Activated CD4-positive, alpha-beta T cell treated with anti-CD3 and anti-CD28 coated beads, Interleukin-2, amount 10 ng/mL, durations not matched to agents 24 days and 14 days (primary cell): ENCODE measurements around the gene WNT7A. TPM values are rescaled to one million over a fixed set of nuclear protein-coding genes. Genes with fewer than 3 reads are reported as not detected.
"Not testable (repeated sequence)": the region's sequence is repeated elsewhere in the genome, so short reads cannot be mapped to it uniquely, and the experiment has no call there.

Experiments used
- DNase-seq: peaks from one replicate; pipeline ENCODE4 v3.0.0; 2022
- H3K27ac Mint-ChIP-seq: one replicate; pipeline ENCODE4 v1.8.0; 2022; ENCODE audit warnings: mild to moderate bottlenecking, mixed read lengths
- H3K27me3 Mint-ChIP-seq: one replicate; pipeline ENCODE4 v1.8.0; 2022; ENCODE audit warnings: mixed read lengths
- H3K36me3 Mint-ChIP-seq: one replicate; pipeline ENCODE4 v1.8.0; 2022; ENCODE audit warnings: low read depth, mild to moderate bottlenecking, mixed read lengths
- H3K4me1 Mint-ChIP-seq: one replicate; pipeline ENCODE4 v1.8.0; 2021; ENCODE audit warnings: mixed read lengths
- H3K4me3 Mint-ChIP-seq: one replicate; pipeline ENCODE4 v1.8.0; 2022; ENCODE audit warnings: mild to moderate bottlenecking, moderate library complexity, mixed read lengths
- H3K9me3 Mint-ChIP-seq: one replicate; pipeline ENCODE4 v1.8.0; 2021; ENCODE audit warnings: mixed read lengths
- intact Hi-C: fragments of 100-400 bp; cut with micrococcal nuclease; formaldehyde crosslinking; loops from one replicate; pipeline ENCODE4 v1.15.1; 2023
- total RNA-seq: library from RNA; stranded (reverse); gene quantifications from 2 replicates; pipeline ENCODE4 v1.2.3, GENCODE V29; 2022

WNT7A gene
- total RNA-seq: 0.05 TPM in 1 of 2 replicates, not detected in the other

DNA sequence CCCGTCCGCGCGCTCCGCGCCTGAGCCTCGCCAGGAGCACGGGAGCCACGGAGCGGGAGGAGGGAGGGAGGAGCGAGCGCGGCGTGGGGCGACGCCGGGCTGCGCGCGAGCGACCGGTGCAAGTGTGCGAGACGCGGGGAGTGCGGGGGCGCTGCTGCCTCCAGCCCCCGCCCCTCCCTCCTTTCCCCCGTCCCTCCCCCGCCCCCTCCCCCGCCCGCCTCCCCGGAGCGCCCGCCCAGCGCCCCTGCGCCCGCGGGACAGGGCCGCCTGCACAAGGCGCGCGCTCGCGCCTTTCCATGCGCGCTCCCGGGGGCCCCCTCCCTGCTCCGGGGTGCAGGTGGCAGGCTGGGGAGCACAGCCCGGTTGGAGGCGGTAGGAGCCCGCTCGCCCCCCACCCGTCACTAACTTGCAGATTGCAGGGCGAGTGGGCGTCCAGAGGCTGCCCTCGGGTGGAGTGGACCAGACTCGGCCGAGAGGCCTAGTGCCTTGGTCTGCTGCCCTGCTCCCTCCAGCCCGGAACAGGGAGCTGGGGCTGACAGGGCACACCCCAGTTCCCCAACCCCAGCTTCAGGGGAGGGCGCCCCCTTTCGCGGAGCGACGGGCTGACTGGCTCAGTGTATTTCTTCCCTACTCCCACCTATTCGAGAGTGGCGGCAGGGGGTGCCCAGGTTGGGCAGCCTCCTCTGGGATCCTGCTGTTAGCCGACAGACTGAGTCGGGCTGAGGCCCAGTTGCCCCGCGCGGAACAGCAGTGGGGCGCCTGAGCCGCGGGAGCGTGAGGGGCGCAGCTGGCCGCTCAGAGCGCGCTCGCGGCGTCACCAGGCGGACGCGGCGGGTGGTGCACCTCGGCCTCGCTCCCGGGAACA lies at the start of gene WNT7A:
Gene WNT7A (minus strand): TSS at position 126 of the 865 bp plus-strand sequence. CDS start 255 bp downstream, outside the sequence.
- Mint-ChIP-seq H3K4me3 (peak within 1 kb of the TSS; percentile 69), H3K36me3 (no peaks in the 10 kb centered on the region), H3K4me1 (peaks cover 3% of the 10 kb centered on the region), H3K27ac (no peak within 1 kb of the TSS), H3K27me3 (peaks cover 74% of the 10 kb centered on the region), H3K9me3 (no peaks in the 10 kb centered on the region)
- intact Hi-C loops: loop anchor here (1.0 to 2.0 kb wide), 2 partner anchors 15 to 222 kb away; no protein-coding TSS in a partner anchor
- peak; percentile 89 for DNase-seq

DNA sequence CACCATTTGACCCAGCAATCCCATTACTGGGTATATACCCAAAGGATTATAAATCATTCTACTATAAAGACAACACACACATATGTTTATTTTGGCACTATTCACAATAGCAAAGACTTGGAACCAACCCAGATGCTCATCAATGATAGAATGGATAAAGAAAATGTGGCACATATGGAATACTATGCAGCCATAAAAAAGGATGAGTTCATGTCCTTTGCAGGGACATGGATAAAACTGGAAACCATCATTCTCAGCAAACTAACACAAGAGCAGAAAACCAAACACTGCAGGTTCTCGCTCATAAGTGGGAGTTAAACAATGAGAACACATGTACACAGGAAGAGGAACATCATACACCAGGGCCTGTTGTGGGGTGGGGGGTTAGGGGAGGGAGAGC lies 48.9 kb upstream of the WNT7A start:
- H3K4me1 Mint-ChIP-seq, intact Hi-C loops, H3K36me3 Mint-ChIP-seq, H3K27me3 Mint-ChIP-seq, H3K27ac Mint-ChIP-seq, DNase-seq, H3K4me3 Mint-ChIP-seq: not testable (repeated sequence)
- peaks cover 27% of the 10 kb centered on the region for H3K9me3 Mint-ChIP-seq

DNA sequence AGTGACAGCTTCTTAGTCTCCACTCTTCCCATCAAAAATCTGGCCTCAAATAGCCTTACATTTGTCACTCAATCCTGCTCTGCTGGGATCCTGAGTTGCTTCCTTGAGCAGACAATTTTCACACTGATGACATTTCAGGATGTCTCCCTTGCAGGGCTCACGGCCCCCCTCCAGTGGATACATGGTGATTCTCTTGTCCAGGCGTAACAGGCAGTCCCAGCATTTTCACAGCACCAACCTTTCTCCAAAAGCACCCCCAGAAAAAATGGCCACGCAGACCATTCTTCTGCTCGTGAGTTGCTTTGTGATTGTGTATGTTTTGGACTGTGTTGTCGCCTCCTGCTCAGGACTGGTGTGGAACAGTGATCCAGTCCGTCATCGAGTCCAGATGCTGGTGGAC lies 47.4 kb upstream of the WNT7A start:
- Mint-ChIP-seq H3K27me3 (peaks cover 3% of the 10 kb centered on the region), H3K9me3 (peaks cover 27% of the 10 kb centered on the region), H3K36me3 (no peaks in the 10 kb centered on the region), H3K4me1 (no peaks in the 10 kb centered on the region), H3K27ac (no peak overlapping the region), H3K4me3 (no peak overlapping the region)
- no peak for DNase-seq
- intact Hi-C loops: no loop called here

DNA sequence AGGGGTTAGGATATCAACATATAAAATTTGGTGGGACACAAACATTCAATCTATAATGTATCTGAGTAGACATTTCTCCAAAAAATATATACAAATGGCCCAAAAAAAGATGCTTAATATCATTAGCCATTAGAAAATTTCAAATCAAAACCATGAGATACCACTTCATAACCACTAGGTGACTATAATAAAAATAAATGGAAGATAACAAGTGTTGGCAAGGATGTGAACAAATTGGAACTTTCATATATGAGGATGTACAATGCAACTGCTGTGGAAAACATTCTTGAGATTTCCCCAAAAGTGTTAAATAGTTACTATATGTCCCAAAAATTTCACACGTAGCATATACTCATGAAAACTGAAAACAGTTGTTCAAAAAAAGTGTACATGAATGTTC lies 36.5 kb upstream of the WNT7A start:
- H3K9me3 Mint-ChIP-seq: peaks cover 21% of the 10 kb centered on the region
- intact Hi-C loops: no loop called here

DNA sequence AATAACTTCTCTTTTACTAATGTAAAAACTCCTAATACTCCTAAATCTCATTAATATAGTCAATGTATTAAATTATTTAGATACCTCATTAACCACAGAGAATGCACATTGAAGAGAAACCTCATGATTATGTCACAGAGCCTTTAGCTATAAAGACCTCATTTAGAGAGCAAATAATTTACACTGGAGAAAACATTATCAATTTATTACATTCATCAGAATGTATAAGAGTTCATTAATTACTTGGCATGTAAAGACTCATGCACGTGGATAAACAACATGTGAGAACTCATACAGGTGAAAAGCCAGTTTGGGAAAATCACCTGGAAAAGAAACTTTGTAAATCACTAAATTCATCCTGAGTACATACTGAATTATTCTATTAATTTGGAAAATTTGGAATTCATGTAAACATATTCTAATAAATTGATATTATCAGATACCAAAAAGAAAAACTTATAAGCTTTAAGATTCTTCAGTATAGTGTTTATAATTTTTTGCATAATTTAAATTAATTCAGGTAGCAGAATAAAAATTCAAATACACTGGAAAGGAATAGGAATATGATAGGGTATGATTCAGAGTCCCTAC lies 22.9 kb upstream of the WNT7A start:
- peaks cover 29% of the 10 kb centered on the region for H3K9me3 Mint-ChIP-seq
- no peak overlapping the region for H3K4me3 Mint-ChIP-seq
- H3K4me1 Mint-ChIP-seq: no peaks in the 10 kb centered on the region
- H3K36me3 Mint-ChIP-seq: no peaks in the 10 kb centered on the region
- no peaks in the 10 kb centered on the region for H3K27me3 Mint-ChIP-seq
- intact Hi-C loops: no loop called here
- H3K27ac Mint-ChIP-seq: no peak overlapping the region
- DNase-seq: no peak

More for the DNA sequence above, 36.5 kb upstream of the WNT7A start:
- H3K4me1 Mint-ChIP-seq: no peaks in the 10 kb centered on the region
- H3K36me3 Mint-ChIP-seq: no peaks in the 10 kb centered on the region
- H3K27me3 Mint-ChIP-seq: no peaks in the 10 kb centered on the region
- no peak overlapping the region for H3K4me3 Mint-ChIP-seq
- no peak overlapping the region for H3K27ac Mint-ChIP-seq
- no peak for DNase-seq

DNA sequence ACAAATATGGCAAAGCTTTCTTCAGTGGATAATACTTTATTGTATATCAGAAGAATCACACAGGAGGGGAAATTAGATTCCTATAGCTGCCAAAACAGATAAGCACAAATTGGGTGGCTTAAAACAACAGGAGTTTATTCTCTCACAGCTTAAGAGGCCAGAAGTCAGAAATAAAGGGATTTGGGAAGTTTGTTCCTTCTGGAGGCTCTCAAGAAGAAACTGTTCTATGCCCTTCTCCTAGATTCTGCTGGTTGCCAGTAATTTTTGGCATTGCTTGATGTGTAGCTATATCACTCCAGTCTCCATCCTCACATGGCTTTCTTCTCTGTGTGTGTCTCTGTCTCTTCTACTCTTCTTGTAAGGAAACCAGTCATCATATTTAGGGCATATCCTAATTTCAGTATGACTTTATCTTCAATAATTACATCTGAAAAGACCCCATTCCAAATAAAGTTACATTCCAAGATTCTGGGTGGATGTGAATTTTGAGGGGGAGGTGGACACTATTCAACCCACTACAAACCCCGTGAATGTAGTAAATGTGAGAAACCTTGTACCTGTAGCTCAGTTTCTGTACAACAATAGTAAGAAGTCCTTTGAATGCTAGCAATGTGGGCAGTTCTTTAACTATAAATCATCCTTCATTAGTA lies 22.2 kb upstream of the WNT7A start:
- DNase-seq: no peak
- Mint-ChIP-seq H3K27ac (no peak overlapping the region), H3K4me1 (no peaks in the 10 kb centered on the region), H3K36me3 (no peaks in the 10 kb centered on the region), H3K9me3 (peaks cover 27% of the 10 kb centered on the region), H3K4me3 (no peak overlapping the region), H3K27me3 (no peaks in the 10 kb centered on the region)
- intact Hi-C loops: no loop called here

DNA sequence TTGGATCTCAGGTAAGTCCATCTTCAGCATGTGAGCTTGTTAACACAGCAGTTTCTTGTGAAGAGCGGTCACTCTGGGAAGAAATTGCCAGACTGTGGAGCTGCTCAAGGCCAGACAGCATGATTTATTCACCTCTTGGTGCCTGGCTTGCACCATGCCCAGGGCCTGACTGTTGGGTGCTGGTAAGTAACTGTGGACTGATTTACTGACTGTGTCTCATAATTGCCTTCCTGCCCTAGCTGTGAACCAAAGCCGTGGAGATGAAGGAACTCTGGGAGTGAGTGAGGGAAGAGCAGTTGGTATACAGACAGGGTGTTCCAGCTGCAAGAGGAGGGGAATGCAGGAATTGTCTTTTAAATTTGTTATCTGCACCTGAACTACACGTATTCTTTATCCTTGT lies 18.5 kb upstream of the WNT7A start:
- peaks cover 2% of the 10 kb centered on the region for H3K27me3 Mint-ChIP-seq
- intact Hi-C loops: loop anchor here (5.0 to 10.0 kb wide), 3 partner anchors 364 to 754 kb away; partner anchors contain the start of gene CCDC174

DNA sequence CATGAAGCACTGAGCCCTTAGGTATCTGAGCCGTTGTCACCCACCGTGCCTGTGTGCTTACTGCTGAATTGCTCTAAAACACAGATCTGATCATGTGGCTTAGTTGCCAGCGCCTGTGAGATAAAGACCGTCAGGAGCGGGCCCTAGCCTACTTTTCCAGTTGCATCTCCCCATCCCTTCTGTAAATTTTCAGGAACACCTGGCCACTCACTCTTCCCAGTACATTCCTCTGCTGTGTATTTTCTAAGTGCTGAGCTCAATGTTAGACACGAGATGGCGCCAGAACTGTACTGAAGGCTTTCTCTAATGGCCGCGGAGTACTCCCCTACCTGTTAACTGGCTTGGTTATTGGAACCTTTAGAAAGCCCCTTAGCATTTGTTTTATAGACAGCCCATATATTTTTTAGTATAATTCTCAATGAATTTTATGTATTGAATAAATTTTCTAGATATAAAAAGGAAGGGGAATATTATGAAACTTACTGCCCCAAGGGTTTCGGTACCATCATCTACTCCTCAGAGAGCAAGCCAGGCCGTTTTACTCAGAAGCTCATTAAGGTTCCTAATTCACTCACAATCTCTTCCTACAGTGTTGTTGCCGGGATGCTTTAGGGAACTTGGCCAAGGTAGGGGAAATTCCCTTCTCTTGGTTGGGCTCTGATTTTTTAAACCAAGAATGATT lies 16.7 kb upstream of the WNT7A start:
- Mint-ChIP-seq H3K9me3 (peaks cover 12% of the 10 kb centered on the region), H3K27ac (peak overlapping the region; percentile 4), H3K4me1 (peaks cover 14% of the 10 kb centered on the region), H3K36me3 (peaks cover 1% of the 10 kb centered on the region), H3K27me3 (peaks cover 2% of the 10 kb centered on the region), H3K4me3 (peak overlapping the region; percentile 72)
- DNase-seq: peak; percentile 89
- intact Hi-C loops: loop anchor here (1.0 to 10.0 kb wide), 6 partner anchors 218 to 756 kb away; partner anchors contain the start of genes CCDC174, LSM3 and XPC

More for the DNA sequence above, 18.5 kb upstream of the WNT7A start:
- Mint-ChIP-seq H3K36me3 (peaks cover 1% of the 10 kb centered on the region), H3K9me3 (peaks cover 12% of the 10 kb centered on the region), H3K4me3 (no peak overlapping the region), H3K4me1 (peaks cover 14% of the 10 kb centered on the region), H3K27ac (no peak overlapping the region)
- no peak for DNase-seq

DNA sequence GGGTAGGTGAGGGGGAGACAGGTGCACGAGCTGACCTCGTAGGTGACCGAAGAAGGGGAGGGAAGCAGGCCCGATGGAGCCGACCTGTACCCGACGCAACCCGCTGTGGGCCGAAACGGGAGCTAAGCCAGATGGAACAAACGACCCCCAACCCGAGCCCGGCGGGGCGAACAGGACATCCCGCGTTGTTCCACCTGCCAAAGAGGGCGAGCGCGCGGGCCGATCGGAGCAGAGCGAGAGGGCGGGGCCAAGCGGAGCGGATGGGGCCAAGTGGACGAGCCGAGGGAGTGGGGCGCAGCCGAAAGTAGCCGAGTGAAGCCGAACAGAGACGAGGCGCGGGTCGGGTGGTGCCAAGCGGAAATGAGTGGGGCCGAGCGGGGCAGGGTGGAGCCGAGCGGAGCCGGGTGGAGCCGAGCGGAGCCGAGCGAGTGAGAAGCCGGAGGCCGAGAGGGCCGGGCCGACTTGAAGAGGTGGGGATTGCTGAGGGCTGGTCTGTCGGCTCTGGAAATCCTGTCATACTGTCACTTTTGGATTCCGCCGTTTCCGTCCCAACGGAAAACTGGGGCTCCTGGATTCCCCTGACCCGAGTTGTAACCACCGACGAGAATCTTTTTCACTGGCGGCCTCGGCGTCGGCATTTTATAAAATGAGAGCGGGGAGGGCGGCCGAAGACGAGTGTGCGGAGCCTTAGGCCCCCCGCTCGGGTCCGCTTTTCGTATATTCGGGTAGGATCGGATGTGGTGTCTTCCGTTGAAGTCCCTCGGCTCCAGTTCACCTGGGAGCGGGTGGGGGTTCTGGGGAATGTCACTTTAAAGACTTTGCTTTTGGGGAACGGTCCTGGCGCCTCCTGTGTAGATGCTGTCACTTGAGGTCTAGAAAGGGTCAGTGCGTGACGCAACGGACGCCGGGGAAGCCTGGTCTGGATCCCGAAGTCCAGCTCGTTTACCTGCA lies 15.6 kb upstream of the WNT7A start:
- H3K36me3 Mint-ChIP-seq: peaks cover 1% of the 10 kb centered on the region
- H3K9me3 Mint-ChIP-seq: peaks cover 6% of the 10 kb centered on the region
- peaks cover 23% of the 10 kb centered on the region for H3K4me1 Mint-ChIP-seq
- H3K4me3 Mint-ChIP-seq: peak overlapping the region; percentile 90
- intact Hi-C loops: loop anchor here (1.0 to 10.0 kb wide), 8 partner anchors 15 to 757 kb away; partner anchors contain the start of genes CCDC174, CHCHD4, LSM3 and WNT7A
- peak; percentile 99 for DNase-seq
- peaks cover 2% of the 10 kb centered on the region for H3K27me3 Mint-ChIP-seq
- H3K27ac Mint-ChIP-seq: peak overlapping the region; percentile 76

DNA sequence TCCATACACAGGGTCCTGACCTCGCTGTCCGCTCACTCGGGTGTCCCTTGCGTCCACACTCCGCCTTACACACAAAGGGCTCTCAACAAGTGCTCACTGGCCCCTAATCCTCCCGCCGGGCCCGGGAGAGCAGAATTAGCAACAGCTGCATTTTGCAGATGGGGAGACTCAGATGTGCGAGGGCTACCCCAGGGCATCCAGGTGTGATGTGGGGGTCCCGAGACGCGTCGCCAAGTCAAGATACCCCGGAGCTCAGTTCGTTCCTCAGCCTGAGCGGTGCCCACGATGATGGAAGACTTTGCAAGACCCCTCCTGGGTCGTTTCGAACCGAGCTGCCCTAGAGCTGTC lies 14.9 kb upstream of the WNT7A start:
- peaks cover 25% of the 10 kb centered on the region for H3K4me1 Mint-ChIP-seq
- peak overlapping the region; percentile 90 for H3K4me3 Mint-ChIP-seq
- peaks cover 1% of the 10 kb centered on the region for H3K36me3 Mint-ChIP-seq
- H3K27me3 Mint-ChIP-seq: peaks cover 2% of the 10 kb centered on the region
- H3K27ac Mint-ChIP-seq: peak overlapping the region; percentile 76
- peaks cover 6% of the 10 kb centered on the region for H3K9me3 Mint-ChIP-seq
- DNase-seq: no peak
- intact Hi-C loops: loop anchor here (1.0 to 10.0 kb wide), 5 partner anchors 14 to 758 kb away; partner anchors contain the start of genes CCDC174, CHCHD4 and WNT7A

DNA sequence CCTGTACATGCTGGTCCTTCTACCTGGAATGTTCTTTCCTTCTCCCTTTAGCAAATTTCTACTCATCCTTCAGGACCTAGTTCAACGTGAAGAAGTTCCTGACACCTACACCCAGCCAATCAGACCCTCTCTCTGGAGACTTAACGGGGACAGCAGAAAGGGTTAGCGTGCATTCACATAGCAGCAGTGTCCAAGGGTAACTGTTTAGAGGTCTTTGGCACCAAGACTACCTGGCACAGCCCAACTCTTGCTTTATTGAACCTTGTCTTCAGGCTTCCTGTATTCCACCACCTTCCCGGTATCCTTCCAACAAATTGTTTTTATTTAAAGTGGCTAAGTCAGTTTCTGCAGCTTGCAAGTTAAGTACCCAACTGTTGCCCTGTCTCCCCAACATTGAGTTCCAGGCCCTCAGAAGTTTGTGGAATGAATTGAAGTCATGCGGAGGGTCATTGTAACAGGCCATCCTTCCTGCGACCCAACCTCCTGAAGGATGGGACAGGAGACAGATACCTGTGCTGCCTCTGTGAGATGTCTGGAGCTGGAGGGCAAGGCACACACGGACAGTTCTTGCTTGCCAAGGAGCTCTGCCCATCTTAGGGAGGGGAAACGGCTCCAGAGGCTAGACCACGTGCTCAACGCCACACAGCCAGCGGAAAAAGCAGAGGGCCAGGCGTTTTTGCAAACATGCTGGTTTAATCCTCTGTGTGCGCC lies 14.4 kb upstream of the WNT7A start:
- peaks cover 2% of the 10 kb centered on the region for H3K9me3 Mint-ChIP-seq
- H3K27ac Mint-ChIP-seq: no peak overlapping the region
- intact Hi-C loops: loop anchor here (2.0 to 10.0 kb wide), 2 partner anchors 13 to 541 kb away; partner anchors contain the start of gene WNT7A
- H3K36me3 Mint-ChIP-seq: peaks cover 1% of the 10 kb centered on the region
- peaks cover 2% of the 10 kb centered on the region for H3K27me3 Mint-ChIP-seq
- peak; percentile 56 for DNase-seq
- H3K4me3 Mint-ChIP-seq: peak overlapping the region; percentile 90
- H3K4me1 Mint-ChIP-seq: peaks cover 25% of the 10 kb centered on the region

DNA sequence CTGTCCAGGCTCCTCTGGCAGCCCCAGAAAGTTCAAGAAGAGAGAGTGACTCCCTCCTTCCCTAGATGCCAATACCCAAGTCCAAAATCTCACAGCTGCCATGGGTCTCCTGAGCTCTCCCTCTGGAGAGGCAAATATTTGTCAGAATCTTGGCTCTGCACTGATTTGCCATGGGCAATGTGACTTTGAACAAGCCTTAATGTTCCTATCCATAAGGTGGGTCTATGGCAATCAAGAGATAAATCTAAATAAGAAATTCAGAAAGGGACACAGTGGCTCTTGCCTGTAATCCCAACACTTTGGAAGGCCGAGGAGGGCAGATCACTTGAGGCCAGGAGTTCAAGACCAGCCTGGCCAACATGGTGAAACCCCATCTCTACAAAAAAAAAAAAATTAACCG lies 12.4 kb upstream of the WNT7A start:
- Mint-ChIP-seq H3K4me3 (no peak overlapping the region), H3K36me3 (peaks cover 1% of the 10 kb centered on the region), H3K27ac (no peak overlapping the region), H3K27me3 (peaks cover 4% of the 10 kb centered on the region), H3K4me1 (peaks cover 27% of the 10 kb centered on the region), H3K9me3 (no peaks in the 10 kb centered on the region)
- no peak for DNase-seq
- intact Hi-C loops: loop anchor here (10.0 kb wide), 1 partner anchor 542 kb away; no protein-coding TSS in a partner anchor
